Raji (cell line): Measurements from ENCODE around the gene NR1H4.

Experiments
- POLR2A ChIP-seq: IDR thresholded peaks from 2 replicates; pipeline ENCODE4 v1.6.1; 2011; ENCODE audit warnings: low read depth, low read length, control low read depth; ENCODE audit not compliant: insufficient read depth

Gene NR1H4

DNA sequence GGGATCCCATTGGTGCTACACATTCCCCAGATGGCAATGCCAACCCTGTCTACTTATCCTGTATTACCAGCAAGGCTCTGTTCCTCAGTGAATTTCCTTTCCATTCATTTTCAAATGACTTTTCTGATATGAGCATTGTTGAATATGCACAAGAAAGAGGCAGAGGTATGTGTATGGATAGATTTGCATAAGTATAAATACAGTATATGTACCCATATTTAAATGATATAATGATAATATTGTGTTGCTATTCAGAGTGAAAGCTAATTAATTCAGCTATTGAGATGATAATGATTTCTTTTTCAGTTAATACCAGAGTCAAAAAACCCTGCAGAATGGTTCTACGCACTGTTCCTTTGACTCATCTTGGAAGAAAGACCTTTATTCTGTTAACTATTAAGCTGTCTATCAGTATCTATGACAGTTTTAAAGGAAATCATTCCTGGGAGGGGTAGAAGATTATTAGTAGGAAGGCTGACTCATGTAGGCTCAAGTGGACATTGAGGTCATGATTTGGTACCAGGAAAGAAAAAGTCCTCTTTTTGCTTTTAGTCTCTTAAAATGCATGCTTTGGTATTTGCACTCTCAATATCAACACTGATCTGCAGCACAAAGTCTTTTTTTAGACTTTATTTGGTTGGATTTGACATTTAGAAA is 54.9 kb downstream of the NR1H4 start:
- TF ChIP-seq POLR2A: no peak

DNA sequence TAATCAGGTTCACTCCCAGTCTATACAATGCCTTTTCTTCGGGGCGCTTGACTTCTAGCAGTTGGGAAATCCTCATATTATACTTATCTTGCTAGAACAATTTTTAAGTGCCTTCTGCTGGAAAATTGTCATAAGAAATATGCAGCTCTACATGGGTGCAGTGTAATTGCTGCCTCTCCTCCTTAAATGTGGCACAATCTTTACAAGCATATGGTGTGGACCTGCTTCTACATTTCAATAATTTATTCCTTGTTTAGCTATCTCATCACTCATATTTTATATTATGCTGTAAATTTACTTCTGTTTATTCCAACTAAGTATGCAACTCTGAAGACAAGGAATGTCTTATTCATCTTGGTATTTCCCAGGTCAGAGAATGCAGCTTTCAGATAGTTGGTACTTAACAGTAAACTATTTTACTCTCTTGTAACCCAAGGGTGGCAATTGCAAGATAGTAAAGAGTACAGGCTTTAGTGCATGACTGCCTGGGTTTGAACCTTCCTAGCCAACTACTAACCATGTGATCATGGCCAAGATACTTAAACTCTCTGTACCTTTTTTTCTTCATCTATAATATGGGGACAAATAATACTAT is 56.2 kb downstream of the NR1H4 start:
- no peak for TF ChIP-seq POLR2A

DNA sequence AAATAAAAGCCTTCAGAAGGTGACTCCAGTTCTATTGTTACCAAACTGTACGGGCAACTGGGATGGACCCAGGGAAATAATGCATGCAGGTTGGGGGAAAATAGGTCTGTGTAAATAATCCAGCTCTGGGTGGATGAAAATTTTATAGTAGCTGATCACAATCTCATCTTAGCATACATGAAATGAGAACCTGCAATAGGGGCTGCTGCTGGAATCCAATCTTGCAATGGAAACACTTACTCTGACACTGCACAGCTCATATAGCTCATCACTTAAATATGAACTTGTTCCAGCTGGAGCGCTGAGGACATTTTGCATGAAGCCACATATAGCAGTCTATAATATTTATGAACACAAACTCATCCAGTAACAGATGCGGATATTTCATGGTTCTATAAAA is 59.7 kb downstream of the NR1H4 start:
- TF ChIP-seq POLR2A: no peak

DNA sequence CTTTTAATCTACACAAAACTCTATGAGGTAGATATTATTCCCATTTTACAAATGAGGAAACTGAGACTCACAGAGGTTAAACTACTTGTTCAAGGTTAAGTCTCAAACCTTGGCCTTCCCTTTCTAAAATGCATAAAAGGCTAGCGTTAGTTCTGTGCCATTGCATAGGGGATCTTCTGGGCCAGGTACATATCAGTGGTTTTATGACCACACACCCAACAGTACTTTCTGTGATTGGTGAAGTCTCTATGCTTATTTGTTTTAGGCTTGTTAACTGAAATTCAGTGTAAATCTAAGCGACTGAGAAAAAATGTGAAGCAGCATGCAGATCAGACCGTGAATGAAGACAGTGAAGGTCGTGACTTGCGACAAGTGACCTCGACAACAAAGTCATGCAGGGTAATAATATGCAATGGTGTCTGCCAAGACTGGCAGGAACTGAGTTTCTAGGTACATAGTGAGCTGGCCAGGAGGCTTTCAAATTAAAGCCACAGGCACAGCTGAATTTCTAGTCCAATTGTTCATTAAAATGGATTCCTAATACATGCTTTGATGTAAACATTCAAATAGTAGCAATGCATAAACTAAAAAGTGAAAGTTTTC is 61.1 kb downstream of the NR1H4 start:
- no peak for TF ChIP-seq POLR2A

DNA sequence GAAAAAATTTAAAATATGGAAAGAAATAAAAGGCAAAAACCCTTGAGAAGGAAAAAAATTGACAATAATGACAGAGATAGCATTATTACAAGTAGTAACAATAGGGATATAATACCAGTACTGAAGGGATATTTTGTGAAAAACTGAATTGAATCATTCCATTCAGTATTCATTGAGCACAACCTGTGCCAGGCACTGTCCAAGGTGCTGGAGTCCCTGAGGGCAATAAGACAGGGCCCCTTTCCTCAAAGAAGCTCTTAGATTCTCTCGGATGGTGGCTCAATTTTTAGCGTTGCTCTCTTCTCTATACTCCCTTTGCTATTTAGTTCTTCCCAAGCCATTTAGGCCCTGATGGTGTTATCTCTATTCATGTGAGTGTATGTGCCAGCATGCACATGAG is 65.5 kb downstream of the NR1H4 start:
- no peak for TF ChIP-seq POLR2A

DNA sequence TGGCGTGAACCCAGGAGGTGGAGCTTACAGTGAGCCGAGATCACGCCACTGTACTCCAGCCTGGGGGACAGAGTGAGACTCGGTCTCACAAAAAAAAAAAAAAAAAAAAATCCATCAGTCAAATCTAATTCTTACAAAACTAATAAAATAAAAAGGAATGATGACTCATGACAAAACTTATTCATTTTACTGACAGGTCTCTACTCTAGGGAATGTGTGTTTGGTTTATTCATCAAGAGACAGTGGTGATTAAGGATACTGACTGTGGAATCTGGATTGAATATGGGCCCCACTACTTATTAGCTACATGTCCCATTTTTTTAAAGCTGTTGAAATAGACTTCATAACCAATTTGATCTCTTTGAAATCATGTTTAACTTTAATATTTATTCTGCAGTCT is 70.5 kb downstream of the NR1H4 start:
- no peak for TF ChIP-seq POLR2A

DNA sequence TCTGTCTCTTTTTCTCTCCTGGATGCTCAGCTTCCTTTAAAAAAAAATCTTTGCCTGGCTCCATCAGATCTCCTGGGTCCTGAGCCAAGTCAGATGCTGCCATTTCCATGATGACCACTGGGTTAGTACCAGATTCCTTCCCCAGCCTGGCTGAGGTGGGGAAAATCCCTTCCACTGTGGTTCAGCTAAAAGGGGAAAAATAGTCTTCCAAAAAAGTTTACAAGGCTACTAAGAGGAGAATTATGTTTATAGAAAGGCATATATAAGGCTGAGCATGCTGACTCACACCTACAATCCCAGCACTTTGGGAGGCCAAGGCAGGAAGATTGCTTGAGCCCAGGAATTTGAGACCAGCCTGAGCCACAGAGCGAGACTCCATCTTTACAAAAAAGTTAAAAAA is 71.4 kb downstream of the NR1H4 start:
- no peak for TF ChIP-seq POLR2A

DNA sequence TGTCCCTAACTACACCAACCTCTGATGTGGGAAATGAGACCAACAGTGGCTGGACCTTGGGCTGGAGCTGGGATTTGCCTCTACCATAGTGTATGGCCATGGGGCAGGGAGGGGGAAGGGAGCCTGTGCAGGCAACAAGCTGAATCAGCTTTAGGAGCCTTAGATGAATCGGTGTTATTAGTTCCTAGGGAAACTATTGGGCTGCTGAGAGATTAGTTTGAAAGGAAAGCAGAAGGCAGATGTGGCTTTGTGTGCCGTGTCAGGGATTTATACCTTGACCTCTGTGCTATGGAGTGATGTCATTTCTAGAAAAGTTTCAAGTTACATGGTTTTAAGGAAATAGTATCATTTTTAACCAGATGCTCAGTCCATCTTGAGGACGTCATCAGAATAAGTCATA is 80.3 kb downstream of the NR1H4 start:
- TF ChIP-seq POLR2A: no peak

DNA sequence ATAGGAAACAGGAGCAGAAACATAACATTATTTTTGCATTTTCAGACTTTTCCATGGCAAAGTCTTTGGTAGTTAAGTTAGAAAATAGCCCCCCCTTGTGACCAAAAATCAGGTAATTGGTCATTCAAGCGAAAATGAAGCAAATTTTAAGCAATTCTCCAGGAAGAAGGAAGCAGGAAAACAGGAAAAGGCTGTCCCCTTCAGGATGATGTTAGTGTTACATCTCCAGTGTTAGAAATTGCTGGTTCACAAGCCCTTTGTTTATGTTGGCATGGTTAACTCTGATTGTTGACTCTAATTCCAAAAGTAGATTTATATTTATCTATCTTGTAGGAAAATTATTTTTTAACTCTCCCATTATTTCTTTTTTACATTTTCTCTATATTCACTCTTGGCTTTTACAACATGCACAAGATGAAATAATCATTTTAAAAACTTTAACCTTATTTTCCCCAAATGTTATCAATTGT is 81.0 kb downstream of the NR1H4 start:
- TF ChIP-seq POLR2A: no peak

DNA sequence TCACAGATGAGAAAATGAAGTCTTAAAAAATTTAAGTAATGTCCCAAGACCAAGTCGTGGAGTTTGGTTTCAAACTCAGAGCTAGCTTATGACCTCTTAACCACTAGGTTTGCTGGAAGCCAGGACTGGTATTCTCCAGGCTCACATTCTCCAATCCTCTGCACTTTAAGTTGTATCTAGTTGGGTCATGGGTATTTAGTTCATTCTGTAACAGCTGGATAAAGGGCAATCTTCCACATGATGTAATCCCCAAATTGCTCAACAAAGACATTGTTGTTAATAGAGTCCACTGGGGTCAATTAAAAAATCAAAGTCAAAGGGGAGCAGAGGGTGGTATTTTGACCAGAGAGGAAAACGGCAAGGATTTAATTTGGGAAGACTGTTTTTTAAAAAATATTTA is 82.1 kb downstream of the NR1H4 start:
- no peak for TF ChIP-seq POLR2A

DNA sequence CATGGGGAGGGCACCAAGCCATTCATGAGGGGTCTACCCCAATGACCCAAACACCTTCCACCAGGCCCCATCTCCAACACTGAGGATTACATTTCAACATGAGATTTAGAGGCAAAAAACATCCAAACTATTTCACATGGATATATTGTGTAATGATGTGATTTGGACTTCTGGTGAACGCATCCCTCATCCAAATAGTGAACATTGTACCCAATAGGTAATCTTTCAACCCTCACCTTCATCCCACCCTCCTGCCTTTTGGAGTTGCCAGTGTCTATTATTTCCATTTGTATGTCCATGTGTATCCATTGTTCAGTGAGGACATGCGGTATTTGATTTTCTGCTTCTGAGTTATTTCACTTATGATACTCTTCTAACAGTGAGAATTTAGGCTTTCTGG is 83.7 kb downstream of the NR1H4 start:
- TF ChIP-seq POLR2A: no peak

DNA sequence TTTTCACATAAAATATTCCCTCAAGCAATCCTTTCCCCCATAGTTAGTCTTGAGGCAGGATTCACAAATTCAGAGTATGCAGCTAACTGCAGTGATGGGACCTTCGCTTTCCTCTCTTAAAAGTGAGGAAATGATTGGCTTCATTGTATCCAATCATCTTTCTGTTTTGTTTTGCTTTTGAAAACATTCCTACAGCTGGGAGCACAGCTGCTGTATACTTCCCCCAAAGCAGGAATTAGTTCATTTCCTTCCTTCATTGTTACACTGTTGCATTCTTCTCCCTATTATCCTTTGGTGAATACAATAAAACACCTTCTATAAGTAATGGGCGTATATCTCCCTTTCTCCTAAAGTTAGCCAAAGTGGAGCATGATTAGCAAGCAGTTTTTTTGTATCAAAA is 90.4 kb downstream of the NR1H4 start:
- no peak for TF ChIP-seq POLR2A

DNA sequence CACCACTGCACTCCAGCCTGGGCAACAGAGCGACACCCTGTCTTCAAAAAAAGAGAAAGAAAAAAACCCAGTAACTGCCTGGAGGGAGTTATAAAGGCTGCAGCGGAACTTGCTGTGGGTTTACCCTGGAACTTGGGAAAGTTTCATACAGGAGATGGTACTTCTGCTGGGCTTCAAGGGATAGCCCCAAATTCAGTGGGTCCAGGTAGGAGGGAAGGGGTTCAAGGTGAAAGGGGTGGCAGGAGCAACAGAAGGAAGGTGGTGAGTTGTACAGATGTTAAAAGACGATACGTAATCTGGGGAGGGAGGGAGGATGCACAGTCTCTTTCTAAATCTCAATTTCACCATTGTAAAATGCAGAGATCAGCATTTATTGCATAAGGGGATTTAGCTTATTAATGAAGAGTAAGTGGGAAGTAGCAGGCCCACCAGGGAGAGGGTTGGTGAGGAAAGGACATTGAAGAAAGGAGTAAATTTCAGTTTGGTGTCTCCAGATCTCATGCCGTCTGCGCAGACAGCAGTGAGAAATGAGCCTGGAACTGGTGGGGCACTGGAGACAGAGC is 91.3 kb downstream of the NR1H4 start:
- TF ChIP-seq POLR2A: no peak

DNA sequence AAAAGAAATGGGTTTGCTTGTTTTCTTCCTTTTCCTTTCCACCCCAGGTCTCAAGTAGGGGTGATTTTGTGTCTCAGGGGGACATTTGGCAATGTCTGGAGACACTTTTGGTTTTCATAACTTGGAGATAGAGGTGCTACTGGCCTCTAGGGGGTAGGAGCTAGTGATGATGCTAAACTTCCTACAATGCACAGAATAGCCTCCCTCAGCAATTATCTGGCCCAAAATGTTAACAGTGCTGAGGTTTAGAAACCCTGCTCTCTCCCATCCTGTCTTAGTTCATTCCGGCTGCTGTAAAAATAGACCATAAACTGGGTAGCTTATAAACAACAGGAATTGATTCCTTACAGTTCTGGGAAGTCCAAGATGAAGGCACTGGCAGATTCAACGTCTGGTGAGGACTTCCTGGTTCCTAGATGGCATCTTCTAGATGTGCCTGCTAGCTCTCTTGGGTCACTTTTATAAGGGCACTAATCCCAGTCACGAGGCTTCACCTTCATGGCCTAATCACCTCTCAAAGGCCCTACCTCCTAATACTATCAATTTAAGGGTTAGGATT is 92.4 kb downstream of the NR1H4 start:
- no peak for TF ChIP-seq POLR2A

DNA sequence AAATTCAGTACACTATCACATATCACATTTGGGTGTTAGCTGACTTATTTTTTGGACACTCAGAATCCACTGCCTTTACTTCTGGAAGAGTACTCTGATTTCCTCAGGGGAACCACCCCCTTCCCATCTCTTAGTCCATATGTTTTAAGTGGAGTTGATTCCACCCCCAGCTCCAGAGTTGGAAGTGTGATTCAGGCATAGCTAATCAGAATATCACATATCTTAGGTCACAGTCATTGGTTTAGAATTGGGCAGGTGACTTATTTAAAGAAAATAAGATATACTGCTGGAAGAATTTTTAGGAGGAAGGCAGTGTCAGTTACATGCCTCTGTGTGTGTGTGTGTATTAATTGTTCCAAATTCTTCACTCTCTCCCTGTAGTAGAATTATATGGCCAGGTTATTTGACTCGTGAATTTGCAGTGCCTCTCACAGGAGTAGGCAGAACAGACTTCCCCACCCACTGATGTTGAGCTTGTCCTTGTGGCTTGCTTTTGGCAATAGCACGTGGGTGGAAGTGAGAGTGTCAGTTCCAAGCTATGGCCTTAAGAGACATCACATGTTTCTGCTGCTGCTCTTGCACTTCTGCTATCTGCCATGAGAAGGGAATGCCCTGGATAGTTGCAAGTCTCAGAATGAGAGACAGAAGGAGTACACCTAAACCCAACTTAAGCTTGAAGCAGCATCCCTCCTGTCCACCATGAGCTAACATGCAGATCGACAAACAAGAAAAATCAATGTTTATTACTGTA is 93.4 kb downstream of the NR1H4 start:
- TF ChIP-seq POLR2A: no peak
